ENCODE results near the gene TREH. TPM values are rescaled to one million over a fixed set of nuclear protein-coding genes. Genes with fewer than 3 reads are reported as not detected.

TREH gene
- total RNA-seq, 1 experiment from 2014 or later = not detected

- Histone ChIP-seq H3K27me3 (ENCODE audit: control insufficient read depth, insufficient read depth, low read length) (no peaks in the 10 kb centered on the region), H3K4me3 (ENCODE audit: insufficient read depth, low read depth, low read length) (no peak overlapping the region), H3K36me3 (replicated peaks; ENCODE audit: control insufficient read depth, insufficient read depth, low read length) (peaks cover 20% of the 10 kb centered on the region)
- no peak for DNase-seq
These were observed 40.7 kb downstream of the TREH start for GRCh38 chr11:118638726-118639125.

GRCh38 chr11:118636569-118637290, 42.7 kb downstream of the TREH start:
- DNase-seq = no peak
- Histone ChIP-seq H3K4me3 (ENCODE audit: insufficient read depth, low read depth, low read length) (no peak overlapping the region), H3K36me3 (replicated peaks; ENCODE audit: control insufficient read depth, insufficient read depth, low read length) (peaks cover 15% of the 10 kb centered on the region), H3K27me3 (ENCODE audit: control insufficient read depth, insufficient read depth, low read length) (no peaks in the 10 kb centered on the region)

GRCh38 chr11:118635642-118636041, 43.8 kb downstream of the TREH start:
- Histone ChIP-seq H3K4me3 (ENCODE audit: insufficient read depth, low read depth, low read length) (peak overlapping the region; percentile 58; the same call in 1 of the 2 replicates), H3K27me3 (ENCODE audit: control insufficient read depth, insufficient read depth, low read length) (no peaks in the 10 kb centered on the region), H3K36me3 (replicated peaks; ENCODE audit: control insufficient read depth, insufficient read depth, low read length) (peaks cover 12% of the 10 kb centered on the region)
- DNase-seq = no peak

GRCh38 chr11:118635237-118635591, 44.2 kb downstream of the TREH start:
- peaks cover 12% of the 10 kb centered on the region for H3K36me3 ChIP-seq (replicated peaks; ENCODE audit: control insufficient read depth, insufficient read depth, low read length)
- no peaks in the 10 kb centered on the region for H3K27me3 ChIP-seq (ENCODE audit: control insufficient read depth, insufficient read depth, low read length)
- peak overlapping the region; percentile 58 for H3K4me3 ChIP-seq (ENCODE audit: insufficient read depth, low read depth, low read length)
- no peak for DNase-seq

GRCh38 chr11:118634431-118635236, 44.8 kb downstream of the TREH start:
- no peaks in the 10 kb centered on the region for H3K27me3 ChIP-seq (ENCODE audit: control insufficient read depth, insufficient read depth, low read length)
- peaks cover 9% of the 10 kb centered on the region for H3K36me3 ChIP-seq (replicated peaks; ENCODE audit: control insufficient read depth, insufficient read depth, low read length)
- peak overlapping the region; percentile 58 for H3K4me3 ChIP-seq (ENCODE audit: insufficient read depth, low read depth, low read length)
- peak; percentile 98 for DNase-seq

GRCh38 chr11:118633979-118634378, 45.5 kb downstream of the TREH start:
- no peak overlapping the region for H3K4me3 ChIP-seq (ENCODE audit: insufficient read depth, low read depth, low read length)
- H3K36me3 ChIP-seq (replicated peaks; ENCODE audit: control insufficient read depth, insufficient read depth, low read length) = peaks cover 7% of the 10 kb centered on the region
- DNase-seq = no peak
- H3K27me3 ChIP-seq (ENCODE audit: control insufficient read depth, insufficient read depth, low read length) = no peaks in the 10 kb centered on the region

GRCh38 chr11:118633319-118633690, 46.1 kb downstream of the TREH start:
- Histone ChIP-seq H3K36me3 (replicated peaks; ENCODE audit: control insufficient read depth, insufficient read depth, low read length) (peaks cover 7% of the 10 kb centered on the region), H3K4me3 (ENCODE audit: insufficient read depth, low read depth, low read length) (no peak overlapping the region), H3K27me3 (ENCODE audit: control insufficient read depth, insufficient read depth, low read length) (no peaks in the 10 kb centered on the region)
- DNase-seq = no peak

- peaks cover 5% of the 10 kb centered on the region for H3K36me3 ChIP-seq (replicated peaks; ENCODE audit: control insufficient read depth, insufficient read depth, low read length)
- no peak overlapping the region for H3K4me3 ChIP-seq (ENCODE audit: insufficient read depth, low read depth, low read length)
- no peak for DNase-seq
- no peaks in the 10 kb centered on the region for H3K27me3 ChIP-seq (ENCODE audit: control insufficient read depth, insufficient read depth, low read length)
These were observed 46.7 kb downstream of the TREH start for GRCh38 chr11:118632577-118633318.

- DNase-seq = no peak
- Histone ChIP-seq H3K36me3 (replicated peaks; ENCODE audit: control insufficient read depth, insufficient read depth, low read length) (peaks cover 10% of the 10 kb centered on the region), H3K27me3 (ENCODE audit: control insufficient read depth, insufficient read depth, low read length) (no peaks in the 10 kb centered on the region), H3K4me3 (ENCODE audit: insufficient read depth, low read depth, low read length) (no peak overlapping the region)
These were observed 48.1 kb downstream of the TREH start for GRCh38 chr11:118631142-118631909.

- H3K36me3 ChIP-seq (replicated peaks; ENCODE audit: control insufficient read depth, insufficient read depth, low read length) = peaks cover 9% of the 10 kb centered on the region
- no peak overlapping the region for H3K4me3 ChIP-seq (ENCODE audit: insufficient read depth, low read depth, low read length)
- no peak for DNase-seq
- no peaks in the 10 kb centered on the region for H3K27me3 ChIP-seq (ENCODE audit: control insufficient read depth, insufficient read depth, low read length)
These were observed 49.4 kb downstream of the TREH start for GRCh38 chr11:118629761-118630661.

GRCh38 chr11:118628861-118629549, 50.4 kb downstream of the TREH start:
- DNase-seq = no peak

GRCh38 chr11:118628432-118628831, 51.0 kb downstream of the TREH start:
- no peak for DNase-seq
- Histone ChIP-seq H3K4me3 (ENCODE audit: insufficient read depth, low read depth, low read length) (no peak overlapping the region), H3K36me3 (replicated peaks; ENCODE audit: control insufficient read depth, insufficient read depth, low read length) (peaks cover 10% of the 10 kb centered on the region), H3K27me3 (ENCODE audit: control insufficient read depth, insufficient read depth, low read length) (no peaks in the 10 kb centered on the region)

More at GRCh38 chr11:118628861-118629549, 50.4 kb downstream of the TREH start:
- no peaks in the 10 kb centered on the region for H3K27me3 ChIP-seq (ENCODE audit: control insufficient read depth, insufficient read depth, low read length)
- peaks cover 10% of the 10 kb centered on the region for H3K36me3 ChIP-seq (replicated peaks; ENCODE audit: control insufficient read depth, insufficient read depth, low read length)
- H3K4me3 ChIP-seq (ENCODE audit: insufficient read depth, low read depth, low read length) = no peak overlapping the region

GRCh38 chr11:118628031-118628430, 51.4 kb downstream of the TREH start:
- Histone ChIP-seq H3K4me3 (ENCODE audit: insufficient read depth, low read depth, low read length) (no peak overlapping the region), H3K36me3 (replicated peaks; ENCODE audit: control insufficient read depth, insufficient read depth, low read length) (peaks cover 10% of the 10 kb centered on the region), H3K27me3 (ENCODE audit: control insufficient read depth, insufficient read depth, low read length) (no peaks in the 10 kb centered on the region)
- no peak for DNase-seq
